ENCODE measurements around the gene GPX4. TPM values are rescaled to one million over a fixed set of nuclear protein-coding genes. Genes with fewer than 3 reads are reported as not detected.

Gene GPX4
- total RNA-seq, 1 experiment from 2014 or later: 620 TPM

- Histone ChIP-seq H3K36me3 (replicated peaks; ENCODE audit: control insufficient read depth, insufficient read depth, low read length) (peaks cover 1% of the 10 kb centered on the region; the same call in 1 of the 2 replicates), H3K27me3 (ENCODE audit: control insufficient read depth, insufficient read depth, low read length) (peaks cover 30% of the 10 kb centered on the region), H3K4me3 (ENCODE audit: insufficient read depth, low read depth, low read length) (peak overlapping the region; percentile 52)
- DNase-seq: peak; percentile 93
These were observed 38.9 kb upstream of the GPX4 start for GRCh38 chr19:1064661-1065605.

- peak; percentile 76 for DNase-seq
- H3K27me3 ChIP-seq (ENCODE audit: control insufficient read depth, insufficient read depth, low read length): peaks cover 34% of the 10 kb centered on the region
- peak overlapping the region; percentile 52; the same call in 1 of the 2 replicates for H3K4me3 ChIP-seq (ENCODE audit: insufficient read depth, low read depth, low read length)
- peaks cover 1% of the 10 kb centered on the region; the same call in 1 of the 2 replicates for H3K36me3 ChIP-seq (replicated peaks; ENCODE audit: control insufficient read depth, insufficient read depth, low read length)
These were observed 38.1 kb upstream of the GPX4 start for GRCh38 chr19:1065606-1066109.

- no peaks in the 10 kb centered on the region for H3K36me3 ChIP-seq (replicated peaks; ENCODE audit: control insufficient read depth, insufficient read depth, low read length)
- H3K4me3 ChIP-seq (ENCODE audit: insufficient read depth, low read depth, low read length): peak overlapping the region; percentile 38
- H3K27me3 ChIP-seq (ENCODE audit: control insufficient read depth, insufficient read depth, low read length): peaks cover 39% of the 10 kb centered on the region
- DNase-seq: no peak
These were observed 37.5 kb upstream of the GPX4 start for GRCh38 chr19:1066251-1066747.

- Histone ChIP-seq H3K4me3 (ENCODE audit: insufficient read depth, low read depth, low read length) (peak within 1 kb of the TSS; percentile 38), H3K36me3 (replicated peaks; ENCODE audit: control insufficient read depth, insufficient read depth, low read length) (no peaks in the 10 kb centered on the region), H3K27me3 (ENCODE audit: control insufficient read depth, insufficient read depth, low read length) (peaks cover 43% of the 10 kb centered on the region)
- DNase-seq: peak; percentile 94
These were observed 37.0 kb upstream of the GPX4 start, which contains the start of gene ARHGAP45 for GRCh38 chr19:1066748-1067340. ARHGAP45 (plus strand) TSS chr19:1067167; CDS start chr19:1067406, 239 bp downstream.

GRCh38 chr19:1067341-1067957 lies 36.3 kb upstream of the GPX4 start:
- H3K27me3 ChIP-seq (ENCODE audit: control insufficient read depth, insufficient read depth, low read length): peaks cover 43% of the 10 kb centered on the region
- H3K36me3 ChIP-seq (replicated peaks; ENCODE audit: control insufficient read depth, insufficient read depth, low read length): no peaks in the 10 kb centered on the region
- no peak for DNase-seq
- peak overlapping the region; percentile 38 for H3K4me3 ChIP-seq (ENCODE audit: insufficient read depth, low read depth, low read length)

- Histone ChIP-seq H3K27me3 (ENCODE audit: control insufficient read depth, insufficient read depth, low read length) (peaks cover 43% of the 10 kb centered on the region), H3K4me3 (ENCODE audit: insufficient read depth, low read depth, low read length) (no peak overlapping the region; the same call in 1 of the 2 replicates), H3K36me3 (replicated peaks; ENCODE audit: control insufficient read depth, insufficient read depth, low read length) (peaks cover 1% of the 10 kb centered on the region; the same call in 1 of the 2 replicates)
- DNase-seq: no peak
These were observed 35.5 kb upstream of the GPX4 start for GRCh38 chr19:1068009-1069001.

GRCh38 chr19:1069009-1069779 lies 34.6 kb upstream of the GPX4 start:
- Histone ChIP-seq H3K4me3 (ENCODE audit: insufficient read depth, low read depth, low read length) (no peak overlapping the region), H3K27me3 (ENCODE audit: control insufficient read depth, insufficient read depth, low read length) (peaks cover 43% of the 10 kb centered on the region)
- DNase-seq: no peak

GRCh38 chr19:1070576-1070930 lies 33.2 kb upstream of the GPX4 start:
- H3K36me3 ChIP-seq (replicated peaks; ENCODE audit: control insufficient read depth, insufficient read depth, low read length): peaks cover 3% of the 10 kb centered on the region
- peak; percentile 90 for DNase-seq
- H3K27me3 ChIP-seq (ENCODE audit: control insufficient read depth, insufficient read depth, low read length): peaks cover 38% of the 10 kb centered on the region; the same call in 1 of the 2 replicates
- peak overlapping the region; percentile 48 for H3K4me3 ChIP-seq (ENCODE audit: insufficient read depth, low read depth, low read length)

More at GRCh38 chr19:1069009-1069779, 34.6 kb upstream of the GPX4 start:
- H3K36me3 ChIP-seq (replicated peaks; ENCODE audit: control insufficient read depth, insufficient read depth, low read length): peaks cover 3% of the 10 kb centered on the region

- peaks cover 34% of the 10 kb centered on the region; the same call in 1 of the 2 replicates for H3K27me3 ChIP-seq (ENCODE audit: control insufficient read depth, insufficient read depth, low read length)
- H3K36me3 ChIP-seq (replicated peaks; ENCODE audit: control insufficient read depth, insufficient read depth, low read length): peaks cover 5% of the 10 kb centered on the region
- DNase-seq: peak; percentile 95
- H3K4me3 ChIP-seq (ENCODE audit: insufficient read depth, low read depth, low read length): peak overlapping the region; percentile 48
These were observed 32.6 kb upstream of the GPX4 start for GRCh38 chr19:1070931-1071791.

- no peak for DNase-seq
- Histone ChIP-seq H3K36me3 (replicated peaks; ENCODE audit: control insufficient read depth, insufficient read depth, low read length) (peaks cover 5% of the 10 kb centered on the region), H3K4me3 (ENCODE audit: insufficient read depth, low read depth, low read length) (no peak overlapping the region), H3K27me3 (ENCODE audit: control insufficient read depth, insufficient read depth, low read length) (peaks cover 22% of the 10 kb centered on the region; the same call in 1 of the 2 replicates)
These were observed 31.3 kb upstream of the GPX4 start for GRCh38 chr19:1072371-1073015.

GRCh38 chr19:1073063-1073955 lies 30.5 kb upstream of the GPX4 start:
- peaks cover 20% of the 10 kb centered on the region; the same call in 1 of the 2 replicates for H3K27me3 ChIP-seq (ENCODE audit: control insufficient read depth, insufficient read depth, low read length)
- peaks cover 5% of the 10 kb centered on the region for H3K36me3 ChIP-seq (replicated peaks; ENCODE audit: control insufficient read depth, insufficient read depth, low read length)
- H3K4me3 ChIP-seq (ENCODE audit: insufficient read depth, low read depth, low read length): no peak overlapping the region
- DNase-seq: no peak
